Stimulated activated naive CD8-positive, alpha-beta T cell treated with anti-CD3 and anti-CD28 coated beads, Interleukin-15, Interleukin-2, amounts not matched to agents 100 U/mL and 50 U/mL, for 24 hours (primary cell): ENCODE data around the gene ADAMTS16.

Experiments used
- ATAC-seq: fragments of 150-1000 bp; cut with Tn5 transposase; one replicate; pipeline ENCODE4 v1.10.0; 2021
- DNase-seq: peaks from one replicate; pipeline ENCODE4 v3.0.0; 2021

Gene ADAMTS16

GRCh38 chr5:5234912-5235311, 94.8 kb downstream of the ADAMTS16 start:
- ATAC-seq (no peak), DNase-seq (no peak)

GRCh38 chr5:5235685-5236084, 95.6 kb downstream of the ADAMTS16 start:
- DNase-seq (no peak), ATAC-seq (no peak)

- DNase-seq (no peak), ATAC-seq (no peak)
Observed at GRCh38 chr5:5239191-5239590, 99.1 kb downstream of the ADAMTS16 start.

- no peak for ATAC-seq
- DNase-seq = no peak
Observed at GRCh38 chr5:5240234-5240633, 100.1 kb downstream of the ADAMTS16 start.

- DNase-seq (no peak), ATAC-seq (no peak)
Observed at GRCh38 chr5:5242056-5242455, 101.9 kb downstream of the ADAMTS16 start.

- no peak for DNase-seq
- ATAC-seq = no peak
Observed at GRCh38 chr5:5246736-5247135, 106.6 kb downstream of the ADAMTS16 start.

- no peak for DNase-seq
- no peak for ATAC-seq
Observed at GRCh38 chr5:5250758-5251157, 110.6 kb downstream of the ADAMTS16 start.

GRCh38 chr5:5252106-5252505, 112.0 kb downstream of the ADAMTS16 start:
- DNase-seq (no peak), ATAC-seq (no peak)

GRCh38 chr5:5257353-5257752, 117.2 kb downstream of the ADAMTS16 start:
- ATAC-seq (no peak), DNase-seq (no peak)

GRCh38 chr5:5258564-5258963, 118.4 kb downstream of the ADAMTS16 start:
- no peak for ATAC-seq
- DNase-seq = no peak

GRCh38 chr5:5264727-5265126, 124.6 kb downstream of the ADAMTS16 start:
- ATAC-seq = no peak
- no peak for DNase-seq

GRCh38 chr5:5266297-5266696, 126.2 kb downstream of the ADAMTS16 start:
- DNase-seq = no peak
- no peak for ATAC-seq

- ATAC-seq = no peak
- no peak for DNase-seq
Observed at GRCh38 chr5:5270161-5270560, 130.0 kb downstream of the ADAMTS16 start.

- DNase-seq (no peak), ATAC-seq (no peak)
Observed at GRCh38 chr5:5270958-5271785, 131.0 kb downstream of the ADAMTS16 start.

GRCh38 chr5:5271786-5272321, 131.7 kb downstream of the ADAMTS16 start:
- ATAC-seq (no peak), DNase-seq (no peak)

- DNase-seq = no peak
- no peak for ATAC-seq
Observed at GRCh38 chr5:5273398-5273797, 133.3 kb downstream of the ADAMTS16 start.

- DNase-seq = no peak
- no peak for ATAC-seq
Observed at GRCh38 chr5:5273976-5274375, 133.8 kb downstream of the ADAMTS16 start.

GRCh38 chr5:5275211-5275610, 135.1 kb downstream of the ADAMTS16 start:
- DNase-seq (no peak), ATAC-seq (no peak)

- ATAC-seq = no peak
- DNase-seq = no peak
Observed at GRCh38 chr5:5276430-5276829, 136.3 kb downstream of the ADAMTS16 start.

GRCh38 chr5:5276951-5277517, 136.9 kb downstream of the ADAMTS16 start:
- ATAC-seq (no peak), DNase-seq (no peak)

GRCh38 chr5:5278201-5278814, 138.2 kb downstream of the ADAMTS16 start:
- DNase-seq (no peak), ATAC-seq (no peak)

GRCh38 chr5:5278815-5279381, 138.8 kb downstream of the ADAMTS16 start:
- ATAC-seq (no peak), DNase-seq (no peak)

- DNase-seq (no peak), ATAC-seq (no peak)
Observed at GRCh38 chr5:5285906-5286305, 145.8 kb downstream of the ADAMTS16 start.
